PC-3 (cell line): Measurements from ENCODE around the gene ST3GAL6.

Experiments used
- EZH2 ChIP-seq: fragments of 300-600 bp; sonication (generic); IDR thresholded peaks from one replicate; pipeline ENCODE4 v1.6.1; 2017; ENCODE audit warnings: antibody characterized with exemption, mild to moderate bottlenecking, low read length; ENCODE audit not compliant: unreplicated experiment
- EZH2phosphoT487 ChIP-seq: fragments of 300-600 bp; sonication (generic); IDR thresholded peaks from 2 replicates; pipeline ENCODE4 v1.6.1; 2018; ENCODE audit warnings: mild to moderate bottlenecking, antibody characterized with exemption, low read length, borderline replicate concordance
- TF ChIP-seq, protein P1 (sequence below): fragments of 300-600 bp; sonication (generic); conservative IDR thresholded peaks from 2 replicates; pipeline ENCODE4 v1.5.1; 2017; ENCODE audit warnings: antibody characterized with exemption, low read depth, mild to moderate bottlenecking, low read length

DNA sequence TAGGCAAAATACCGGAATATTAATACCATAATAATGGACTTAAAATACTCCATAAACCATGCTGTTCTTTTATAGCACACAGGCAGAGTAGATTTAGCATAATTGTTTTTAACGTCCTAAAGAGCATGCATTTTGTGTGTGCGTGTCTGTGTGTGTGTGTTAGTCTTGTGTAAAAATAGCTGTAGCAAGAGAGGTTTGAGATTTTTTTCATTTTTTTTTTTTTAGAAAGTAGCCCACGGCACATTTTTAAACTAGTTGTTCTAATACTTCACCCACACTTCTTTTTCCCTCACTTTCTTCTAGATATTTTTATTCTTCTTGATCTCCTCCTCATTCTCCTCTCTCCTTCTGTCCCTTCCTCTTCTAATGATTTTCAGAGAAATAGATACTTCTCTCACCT, 7.5 kb upstream of the ST3GAL6 start:
- TF ChIP-seq, protein P1, sequence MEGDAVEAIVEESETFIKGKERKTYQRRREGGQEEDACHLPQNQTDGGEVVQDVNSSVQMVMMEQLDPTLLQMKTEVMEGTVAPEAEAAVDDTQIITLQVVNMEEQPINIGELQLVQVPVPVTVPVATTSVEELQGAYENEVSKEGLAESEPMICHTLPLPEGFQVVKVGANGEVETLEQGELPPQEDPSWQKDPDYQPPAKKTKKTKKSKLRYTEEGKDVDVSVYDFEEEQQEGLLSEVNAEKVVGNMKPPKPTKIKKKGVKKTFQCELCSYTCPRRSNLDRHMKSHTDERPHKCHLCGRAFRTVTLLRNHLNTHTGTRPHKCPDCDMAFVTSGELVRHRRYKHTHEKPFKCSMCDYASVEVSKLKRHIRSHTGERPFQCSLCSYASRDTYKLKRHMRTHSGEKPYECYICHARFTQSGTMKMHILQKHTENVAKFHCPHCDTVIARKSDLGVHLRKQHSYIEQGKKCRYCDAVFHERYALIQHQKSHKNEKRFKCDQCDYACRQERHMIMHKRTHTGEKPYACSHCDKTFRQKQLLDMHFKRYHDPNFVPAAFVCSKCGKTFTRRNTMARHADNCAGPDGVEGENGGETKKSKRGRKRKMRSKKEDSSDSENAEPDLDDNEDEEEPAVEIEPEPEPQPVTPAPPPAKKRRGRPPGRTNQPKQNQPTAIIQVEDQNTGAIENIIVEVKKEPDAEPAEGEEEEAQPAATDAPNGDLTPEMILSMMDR: no peak
- TF ChIP-seq EZH2 (no peak), EZH2phosphoT487 (no peak)
